CD4-positive, alpha-beta T cell treated with Interferon alpha-2 for 1 hour (primary cell): ENCODE measurements around the gene CRTAC1.
A peak's percentile ranks its signal among the peaks of the same experiment; 100 is the strongest.

Experiments
- DNase-seq, 2 donors: peaks; one replicate each; pipeline ENCODE4 v3.0.0-alpha.2; 2020 to 2022

CRTAC1 gene

GRCh38 chr10:98028168-98028770 is 2.2 kb downstream of the CRTAC1 start:
- peak; percentile 37 to 53 for DNase-seq

GRCh38 chr10:98023024-98023423 is 7.4 kb downstream of the CRTAC1 start:
- DNase-seq = no peak

GRCh38 chr10:98020784-98021183 is 9.6 kb downstream of the CRTAC1 start:
- no peak for DNase-seq

DNA sequence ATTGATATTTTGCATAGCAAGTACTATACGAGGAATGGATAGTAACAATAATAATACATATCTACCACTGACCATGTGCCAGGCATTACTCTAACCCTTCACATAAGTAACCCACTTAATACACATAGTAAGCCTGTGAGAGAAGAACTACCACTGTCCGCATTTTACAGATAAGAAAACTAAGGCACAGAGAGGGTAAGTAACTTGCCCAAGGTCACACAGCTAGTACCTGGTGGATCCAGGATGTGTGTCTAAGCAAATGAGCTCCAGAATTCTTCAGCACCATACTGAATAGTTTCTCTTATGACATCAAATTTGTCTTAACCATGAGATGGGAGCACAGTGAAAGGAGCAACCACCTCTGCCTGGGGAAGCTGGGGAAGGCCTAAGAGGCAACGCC is 10.2 kb downstream of the CRTAC1 start:
- DNase-seq = no peak

GRCh38 chr10:98019784-98020183 is 10.6 kb downstream of the CRTAC1 start:
- DNase-seq = no peak

GRCh38 chr10:98016772-98017475 is 13.5 kb downstream of the CRTAC1 start:
- no peak for DNase-seq

DNA sequence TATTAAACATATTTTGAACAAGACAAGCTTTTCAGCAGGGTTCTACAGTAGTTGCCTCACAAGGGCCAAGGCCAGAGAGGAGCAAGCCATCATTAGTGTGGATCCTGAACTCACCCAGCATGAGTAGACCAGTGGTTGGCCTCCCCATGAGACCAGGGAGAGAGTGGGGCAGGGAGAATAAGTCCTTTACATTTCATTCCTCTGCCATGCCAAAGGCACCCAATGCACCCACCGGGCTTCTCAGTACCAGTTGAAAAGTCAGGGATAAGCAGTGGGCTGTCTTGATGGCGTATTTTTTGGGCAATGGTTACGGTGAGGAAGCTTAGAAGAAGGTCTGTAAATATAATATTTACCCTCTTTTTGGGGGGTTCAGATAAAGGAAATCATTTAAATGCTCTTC is 16.6 kb downstream of the CRTAC1 start:
- no peak for DNase-seq

DNA sequence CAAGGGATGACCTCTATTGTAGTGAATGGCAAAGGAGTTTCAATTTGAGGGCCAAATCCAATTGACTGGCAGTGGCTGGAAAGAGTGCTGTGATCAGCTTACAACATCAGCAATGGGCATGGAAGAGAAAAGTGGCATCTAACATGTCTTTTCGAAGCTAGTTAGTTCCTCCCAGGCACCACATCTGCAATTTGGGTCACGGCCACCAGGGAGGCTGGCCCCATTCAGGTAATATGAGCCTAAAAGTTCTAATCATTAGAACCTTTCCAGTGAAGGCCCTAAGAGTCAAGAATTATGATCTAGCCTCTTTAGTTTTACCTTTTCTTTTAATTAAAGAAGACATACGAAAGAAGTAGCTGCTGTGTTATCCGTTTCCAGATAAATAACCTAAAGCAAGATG is 17.3 kb downstream of the CRTAC1 start:
- DNase-seq = no peak

DNA sequence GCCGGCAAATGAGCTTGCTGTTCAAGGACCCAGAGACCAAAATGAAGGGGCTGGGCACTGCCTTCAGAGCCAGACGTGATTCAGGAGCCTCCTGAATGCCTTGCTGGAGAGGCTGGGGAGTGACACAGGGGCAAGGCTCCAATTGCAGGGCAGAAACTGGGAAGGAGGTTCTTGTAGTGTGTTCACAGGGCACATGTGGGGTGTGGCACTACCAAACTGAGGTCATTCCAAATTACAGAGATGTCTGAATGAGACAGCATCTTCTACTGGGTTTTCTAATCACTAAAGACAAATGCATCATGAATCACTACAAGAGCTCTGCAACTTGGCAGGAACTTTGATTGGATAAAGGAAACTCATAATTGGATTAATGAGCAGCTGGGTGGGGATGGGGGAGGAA is 17.8 kb downstream of the CRTAC1 start:
- no peak for DNase-seq

GRCh38 chr10:98010939-98011685 is 19.3 kb downstream of the CRTAC1 start:
- DNase-seq = no peak

DNA sequence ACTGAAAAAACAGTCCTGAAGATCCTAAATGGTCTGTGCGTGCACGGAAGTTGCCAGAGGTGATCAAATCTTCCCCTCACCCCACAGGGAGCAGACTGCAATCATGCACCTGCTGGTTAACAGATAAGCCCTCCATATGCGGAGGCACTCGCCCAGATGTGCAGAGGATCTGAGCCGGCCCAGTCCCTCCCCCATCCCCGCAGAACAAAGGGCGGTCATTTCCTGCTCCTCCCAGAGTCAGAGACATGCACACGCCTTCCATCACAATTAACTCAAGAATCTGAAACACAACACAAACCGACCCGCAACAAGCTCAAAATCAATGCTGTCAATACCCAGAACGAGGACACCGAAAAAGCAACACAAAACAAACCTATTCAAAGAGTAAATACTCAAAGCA is 24.2 kb downstream of the CRTAC1 start:
- no peak for DNase-seq

DNA sequence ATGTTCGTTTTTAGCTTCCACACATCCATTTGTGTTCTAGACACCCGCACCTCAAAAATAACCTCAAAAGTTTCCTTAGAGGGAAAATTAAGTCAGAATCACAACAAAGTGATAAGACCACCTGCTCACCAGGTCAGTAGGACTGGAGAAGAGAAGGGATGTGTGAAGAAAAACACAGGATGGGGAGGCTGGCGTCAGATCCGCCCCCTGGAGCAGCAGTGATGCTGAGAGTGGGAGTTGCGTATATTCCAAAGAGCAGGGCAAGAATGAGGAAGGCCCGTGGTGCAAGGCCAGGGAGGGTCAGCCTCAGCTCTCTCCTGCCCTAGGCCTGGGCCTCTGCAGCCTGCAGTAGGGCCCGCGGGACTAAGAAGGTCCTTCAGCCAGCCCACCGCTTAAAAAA is 28.7 kb downstream of the CRTAC1 start:
- no peak for DNase-seq

GRCh38 chr10:98000346-98000745 is 30.1 kb downstream of the CRTAC1 start:
- DNase-seq = no peak

- no peak for DNase-seq
Observed at GRCh38 chr10:97999923-98000248, 30.5 kb downstream of the CRTAC1 start.

DNA sequence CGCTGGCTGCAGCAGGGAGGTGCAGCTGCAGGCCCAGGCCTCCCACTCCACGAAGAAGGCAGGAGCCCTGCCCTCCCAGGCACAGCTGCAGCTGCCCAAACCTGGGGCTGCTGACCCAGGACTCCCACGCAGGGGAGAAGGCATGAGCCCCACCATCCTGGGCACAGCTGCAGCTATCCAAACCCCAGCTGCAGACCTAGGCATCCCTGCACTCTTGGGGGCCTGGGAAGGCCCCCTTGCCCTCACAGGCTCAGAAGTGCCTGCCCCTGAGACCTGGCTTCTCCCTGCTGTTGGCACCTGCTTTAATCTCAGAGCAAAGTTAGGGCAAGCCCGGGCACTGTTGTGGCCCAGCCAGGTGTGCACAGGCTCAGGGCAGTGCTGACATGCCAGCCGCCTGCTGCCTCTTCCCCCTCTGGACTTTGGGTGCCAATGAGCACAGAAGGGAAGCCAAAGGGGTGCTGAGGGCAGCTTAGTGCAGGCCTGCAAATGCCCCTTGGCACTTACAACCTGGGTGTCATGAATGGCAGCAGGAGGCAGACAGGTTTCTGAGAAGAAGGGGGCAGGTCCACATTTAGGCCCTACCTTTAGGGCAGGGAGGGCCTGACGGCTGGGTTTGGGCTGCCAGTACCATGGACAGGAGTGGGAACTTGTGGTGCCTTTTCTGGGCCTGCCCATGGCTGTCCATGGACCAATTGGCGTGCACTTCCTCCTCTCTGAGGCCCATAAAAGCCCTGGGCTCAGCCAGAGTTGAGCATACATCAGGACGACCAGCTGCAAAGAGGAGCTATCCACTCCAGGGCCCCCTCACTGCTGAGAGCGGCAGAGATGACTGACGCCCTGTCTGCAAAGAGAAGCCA is 31.1 kb downstream of the CRTAC1 start:
- no peak for DNase-seq

DNA sequence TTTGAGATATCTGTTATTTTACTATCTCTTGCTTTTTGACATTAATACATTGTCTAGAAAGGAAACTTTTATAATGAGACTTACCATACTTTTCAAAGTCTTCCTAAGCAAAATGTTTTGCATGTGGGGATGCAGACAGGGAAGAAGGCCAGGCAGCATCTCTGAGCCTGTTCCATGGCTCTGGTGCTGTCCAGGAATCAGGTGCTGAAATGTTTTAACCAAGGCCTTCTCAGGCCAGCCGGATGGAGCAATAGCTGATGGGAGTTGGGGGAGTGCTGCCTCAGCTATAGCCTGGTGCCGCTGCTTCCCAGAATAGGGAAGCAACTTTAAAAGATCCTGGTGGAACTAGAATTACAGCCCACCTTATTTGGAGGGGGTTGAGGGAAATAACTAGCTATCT is 38.5 kb downstream of the CRTAC1 start:
- DNase-seq = no peak

DNA sequence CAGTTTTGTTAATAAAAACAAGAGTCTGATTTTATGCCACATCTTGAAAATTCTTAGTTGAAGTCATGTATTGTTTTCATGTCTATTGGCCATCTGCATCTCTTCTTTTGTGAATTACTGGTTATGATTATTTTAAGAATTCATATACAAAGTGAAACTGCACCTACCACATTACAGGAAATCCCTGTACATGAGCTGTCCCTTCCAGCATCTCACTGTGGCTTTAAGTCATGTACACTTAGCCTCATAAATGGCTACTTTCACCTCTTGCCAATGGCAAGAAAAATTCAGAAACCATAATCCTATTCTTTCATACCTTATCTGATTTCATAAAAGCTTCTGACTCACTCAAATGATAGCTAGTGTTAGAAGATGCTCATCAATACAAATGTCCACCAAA is 48.6 kb downstream of the CRTAC1 start:
- no peak for DNase-seq

GRCh38 chr10:97977673-97978072 is 52.7 kb downstream of the CRTAC1 start:
- no peak for DNase-seq

- no peak for DNase-seq
Observed at GRCh38 chr10:97975598-97975997, 54.8 kb downstream of the CRTAC1 start.

DNA sequence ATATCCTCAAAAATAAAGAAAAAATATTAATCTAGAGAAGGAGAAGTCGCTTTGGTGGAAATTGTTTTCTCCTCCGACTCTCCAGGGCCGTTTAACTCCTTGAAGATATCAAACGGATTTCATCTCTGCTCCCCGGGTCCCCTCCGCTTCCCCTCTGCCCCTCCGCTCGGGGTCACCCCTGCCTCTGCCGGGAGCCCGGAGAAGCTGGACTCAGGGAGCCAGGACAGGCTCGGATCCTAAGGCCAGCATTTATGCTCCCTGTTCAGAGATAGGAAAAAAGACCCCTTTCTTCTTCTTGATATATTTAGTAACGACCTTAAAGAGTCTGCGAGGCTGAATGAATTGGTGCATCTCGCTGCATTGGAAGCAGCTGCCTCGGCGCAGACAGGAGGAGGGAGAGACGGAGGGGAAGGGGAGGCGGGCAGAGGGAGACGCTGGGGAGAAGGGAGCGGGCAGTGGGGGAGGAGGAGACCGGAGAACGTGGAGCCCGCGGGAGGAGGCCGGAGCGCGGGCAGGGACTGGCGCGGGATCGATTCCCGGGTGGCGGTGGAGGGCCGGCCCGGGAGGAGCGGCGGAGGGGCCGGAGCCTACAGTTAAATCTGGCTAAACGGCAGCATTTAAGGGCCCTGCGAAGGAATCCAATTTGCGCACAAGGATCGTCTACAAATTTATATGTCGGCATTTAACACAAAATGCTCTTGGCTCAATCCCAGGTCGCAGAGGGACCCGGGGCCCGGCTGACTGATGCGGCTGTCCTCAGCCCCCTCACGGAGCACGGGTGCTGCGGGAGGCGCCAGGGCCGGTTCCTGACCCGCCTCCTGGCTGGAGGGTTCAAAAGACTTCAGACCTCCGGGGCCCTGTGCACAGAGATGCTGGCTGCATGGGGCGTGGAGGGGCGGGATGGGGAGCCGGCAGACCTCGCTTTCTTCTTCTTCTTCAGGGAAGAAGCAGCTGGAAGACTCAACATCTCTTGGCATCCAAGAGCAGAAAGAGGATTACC is 55.6 kb downstream of the CRTAC1 start:
- no peak for DNase-seq

DNA sequence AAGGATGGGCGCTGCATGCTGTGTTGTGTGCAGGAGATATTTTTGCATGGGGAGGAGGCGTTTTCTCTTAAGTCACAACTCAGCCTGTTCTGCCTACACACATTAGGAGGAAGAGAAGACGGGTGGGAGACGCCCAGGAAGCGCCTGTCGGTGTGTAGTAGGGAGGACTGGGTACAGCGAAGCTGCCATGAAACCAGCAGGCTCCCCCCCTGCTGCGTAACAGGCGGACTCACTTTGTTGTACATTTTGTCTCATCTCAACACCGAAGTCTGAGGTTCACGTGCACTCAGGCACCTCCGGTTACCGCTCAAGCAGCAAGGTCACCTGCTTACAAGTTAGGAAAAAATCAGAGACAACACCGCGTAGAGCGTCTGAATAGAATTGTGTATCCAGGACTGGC is 56.3 kb downstream of the CRTAC1 start:
- DNase-seq = no peak

DNA sequence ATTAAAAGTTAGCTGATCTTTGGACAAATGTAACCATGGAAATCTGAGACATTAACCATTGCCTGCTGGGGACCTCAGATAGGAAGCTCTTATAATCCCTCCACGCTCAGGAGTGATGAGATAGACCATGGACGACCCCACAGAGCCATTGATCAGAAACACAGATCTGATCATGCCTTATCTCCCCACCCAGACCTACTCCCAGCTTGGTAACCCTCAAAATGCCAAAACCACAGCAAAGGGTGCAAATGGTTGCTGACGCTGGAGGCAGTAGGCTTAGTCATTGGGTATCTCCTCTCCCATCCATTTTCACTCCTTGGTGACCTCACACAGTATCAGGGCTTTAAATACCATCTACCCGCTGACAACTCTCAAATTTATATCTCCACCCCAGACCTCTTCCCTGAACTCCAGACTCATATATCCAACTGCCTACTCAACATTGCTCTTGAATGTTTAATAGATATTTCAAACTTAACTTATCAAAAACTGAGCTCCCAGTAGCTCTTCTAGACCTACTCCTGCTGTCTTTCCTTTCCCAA is 60.8 kb downstream of the CRTAC1 start:
- no peak for DNase-seq
